CD4-positive, alpha-beta T cell treated with Interleukin-12 subunit alpha and Interleukin-12 subunit beta, for 1 hour (primary cell): ENCODE measurements around the gene AADACL4.
A peak's percentile ranks its signal among the peaks of the same experiment; 100 is the strongest.

Experiments
- DNase-seq: peaks from one replicate; pipeline ENCODE4 v3.0.0-alpha.2; 2020

Gene AADACL4

GRCh38 chr1:12643785-12644184, at the start of gene AADACL4:
TSS of gene AADACL4 (plus strand) at chr1:12644085. CDS start at chr1:12644547, 462 bp downstream.
- DNase-seq: no peak

GRCh38 chr1:12594490-12594889, 49.4 kb upstream of the AADACL4 start:
- DNase-seq: no peak

- no peak for DNase-seq
These were observed 48.7 kb upstream of the AADACL4 start for GRCh38 chr1:12594966-12595756.

GRCh38 chr1:12595757-12596006, 48.2 kb upstream of the AADACL4 start:
- no peak for DNase-seq

- DNase-seq: no peak
These were observed 47.7 kb upstream of the AADACL4 start for GRCh38 chr1:12596007-12596821.

GRCh38 chr1:12597792-12598191, 46.1 kb upstream of the AADACL4 start:
- no peak for DNase-seq

- DNase-seq: no peak
These were observed 44.9 kb upstream of the AADACL4 start for GRCh38 chr1:12598974-12599373.

GRCh38 chr1:12599657-12600056, 44.2 kb upstream of the AADACL4 start:
- no peak for DNase-seq

- no peak for DNase-seq
These were observed 43.5 kb upstream of the AADACL4 start for GRCh38 chr1:12600335-12600734.

- DNase-seq: peak; percentile 69
These were observed 42.8 kb upstream of the AADACL4 start for GRCh38 chr1:12600880-12601633.

GRCh38 chr1:12601700-12602658, 41.9 kb upstream of the AADACL4 start:
- no peak for DNase-seq

GRCh38 chr1:12602659-12603024, 41.2 kb upstream of the AADACL4 start:
- DNase-seq: no peak

- DNase-seq: no peak
These were observed 40.7 kb upstream of the AADACL4 start for GRCh38 chr1:12603224-12603623.

- DNase-seq: peak; percentile 77
These were observed 39.6 kb upstream of the AADACL4 start for GRCh38 chr1:12604114-12604874.

- DNase-seq: no peak
These were observed 38.9 kb upstream of the AADACL4 start for GRCh38 chr1:12604986-12605385.

- DNase-seq: no peak
These were observed 36.6 kb upstream of the AADACL4 start for GRCh38 chr1:12607263-12607662.

GRCh38 chr1:12608311-12608957, 35.5 kb upstream of the AADACL4 start:
- no peak for DNase-seq

- no peak for DNase-seq
These were observed 34.3 kb upstream of the AADACL4 start for GRCh38 chr1:12609469-12610003.

GRCh38 chr1:12610305-12610935, 33.5 kb upstream of the AADACL4 start:
- no peak for DNase-seq

GRCh38 chr1:12610941-12611340, 32.9 kb upstream of the AADACL4 start:
- DNase-seq: no peak
